ENCODE data around the gene POMP. TPM values are rescaled to one million over a fixed set of nuclear protein-coding genes. Genes with fewer than 3 reads are reported as not detected.

POMP gene
- total RNA-seq, 1 experiment from 2014 or later: 92.0 TPM

DNA sequence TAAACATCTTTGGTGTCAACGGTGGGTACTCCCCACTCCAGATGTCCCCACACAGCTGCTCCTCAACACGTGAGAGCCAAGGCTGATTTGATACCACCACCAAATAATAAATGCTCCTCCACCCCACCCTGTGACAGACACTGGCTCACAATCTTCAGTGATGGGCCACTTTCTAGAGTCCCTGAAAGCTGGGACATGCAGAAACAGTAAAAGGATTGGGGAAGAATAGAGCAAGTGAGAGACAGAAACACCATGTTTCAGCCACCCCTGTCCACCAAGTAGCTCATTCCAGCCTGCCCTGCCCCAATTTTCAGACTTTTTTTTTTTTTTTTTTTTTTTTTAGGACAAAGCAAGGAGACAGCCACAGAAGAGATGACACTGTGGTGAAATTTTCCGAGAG is 58.2 kb downstream of the POMP start:
- in situ Hi-C loops (cut with HindIII; ENCODE audit: low pct_unique_long_range_greater_than_20kb, low sequenced_read_pairs) (no loop called here), intact Hi-C loops (cut with micrococcal nuclease; ENCODE audit: unreplicated experiment) (no loop called here)
- peaks cover 11% of the 10 kb centered on the region for H3K4me1 ChIP-seq (ENCODE audit: control insufficient read depth, insufficient read depth, low read length)
- BruUV-seq (replicated peaks): no TSS peak
- no peaks in the 10 kb centered on the region for H3K9me3 ChIP-seq (ENCODE audit: control insufficient read depth, insufficient read depth, low read depth, low read length)
- no peaks in the 10 kb centered on the region for H3K27me3 ChIP-seq (ENCODE audit: control insufficient read depth, insufficient read depth, low read length)
- H3K36me3 ChIP-seq (ENCODE audit: control insufficient read depth, insufficient read depth, low read length): no peaks in the 10 kb centered on the region
- POLR2A ChIA-PET: no interaction called here
- no peak for DNase-seq (ENCODE audit: low read depth, low spot score)
- TF ChIP-seq POLR2AphosphoS5 (IDR thresholded peaks at IDR 0.05; ENCODE audit: low read depth, low read length) (no peak), SIN3A (IDR thresholded peaks at IDR 0.05; ENCODE audit: borderline replicate concordance, insufficient read depth, low read depth, low read length) (no peak), TCF7L2 (IDR thresholded peaks at IDR 0.05; ENCODE audit: low read depth, low read length) (no peak)
- TF ChIP-seq, protein P1, sequence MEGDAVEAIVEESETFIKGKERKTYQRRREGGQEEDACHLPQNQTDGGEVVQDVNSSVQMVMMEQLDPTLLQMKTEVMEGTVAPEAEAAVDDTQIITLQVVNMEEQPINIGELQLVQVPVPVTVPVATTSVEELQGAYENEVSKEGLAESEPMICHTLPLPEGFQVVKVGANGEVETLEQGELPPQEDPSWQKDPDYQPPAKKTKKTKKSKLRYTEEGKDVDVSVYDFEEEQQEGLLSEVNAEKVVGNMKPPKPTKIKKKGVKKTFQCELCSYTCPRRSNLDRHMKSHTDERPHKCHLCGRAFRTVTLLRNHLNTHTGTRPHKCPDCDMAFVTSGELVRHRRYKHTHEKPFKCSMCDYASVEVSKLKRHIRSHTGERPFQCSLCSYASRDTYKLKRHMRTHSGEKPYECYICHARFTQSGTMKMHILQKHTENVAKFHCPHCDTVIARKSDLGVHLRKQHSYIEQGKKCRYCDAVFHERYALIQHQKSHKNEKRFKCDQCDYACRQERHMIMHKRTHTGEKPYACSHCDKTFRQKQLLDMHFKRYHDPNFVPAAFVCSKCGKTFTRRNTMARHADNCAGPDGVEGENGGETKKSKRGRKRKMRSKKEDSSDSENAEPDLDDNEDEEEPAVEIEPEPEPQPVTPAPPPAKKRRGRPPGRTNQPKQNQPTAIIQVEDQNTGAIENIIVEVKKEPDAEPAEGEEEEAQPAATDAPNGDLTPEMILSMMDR (IDR thresholded peaks at IDR 0.05): no peak
- TF ChIP-seq, protein P2, sequence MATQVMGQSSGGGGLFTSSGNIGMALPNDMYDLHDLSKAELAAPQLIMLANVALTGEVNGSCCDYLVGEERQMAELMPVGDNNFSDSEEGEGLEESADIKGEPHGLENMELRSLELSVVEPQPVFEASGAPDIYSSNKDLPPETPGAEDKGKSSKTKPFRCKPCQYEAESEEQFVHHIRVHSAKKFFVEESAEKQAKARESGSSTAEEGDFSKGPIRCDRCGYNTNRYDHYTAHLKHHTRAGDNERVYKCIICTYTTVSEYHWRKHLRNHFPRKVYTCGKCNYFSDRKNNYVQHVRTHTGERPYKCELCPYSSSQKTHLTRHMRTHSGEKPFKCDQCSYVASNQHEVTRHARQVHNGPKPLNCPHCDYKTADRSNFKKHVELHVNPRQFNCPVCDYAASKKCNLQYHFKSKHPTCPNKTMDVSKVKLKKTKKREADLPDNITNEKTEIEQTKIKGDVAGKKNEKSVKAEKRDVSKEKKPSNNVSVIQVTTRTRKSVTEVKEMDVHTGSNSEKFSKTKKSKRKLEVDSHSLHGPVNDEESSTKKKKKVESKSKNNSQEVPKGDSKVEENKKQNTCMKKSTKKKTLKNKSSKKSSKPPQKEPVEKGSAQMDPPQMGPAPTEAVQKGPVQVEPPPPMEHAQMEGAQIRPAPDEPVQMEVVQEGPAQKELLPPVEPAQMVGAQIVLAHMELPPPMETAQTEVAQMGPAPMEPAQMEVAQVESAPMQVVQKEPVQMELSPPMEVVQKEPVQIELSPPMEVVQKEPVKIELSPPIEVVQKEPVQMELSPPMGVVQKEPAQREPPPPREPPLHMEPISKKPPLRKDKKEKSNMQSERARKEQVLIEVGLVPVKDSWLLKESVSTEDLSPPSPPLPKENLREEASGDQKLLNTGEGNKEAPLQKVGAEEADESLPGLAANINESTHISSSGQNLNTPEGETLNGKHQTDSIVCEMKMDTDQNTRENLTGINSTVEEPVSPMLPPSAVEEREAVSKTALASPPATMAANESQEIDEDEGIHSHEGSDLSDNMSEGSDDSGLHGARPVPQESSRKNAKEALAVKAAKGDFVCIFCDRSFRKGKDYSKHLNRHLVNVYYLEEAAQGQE (IDR thresholded peaks at IDR 0.05; ENCODE audit: insufficient read depth in 1 of 2, low read depth in 2 of 2, low read length in 1 of 2): no peak
- no peak for ATAC-seq
- CTCF ChIA-PET: interaction anchor here (0.6 kb wide), 1 partner anchor 131 kb away, joined by 5 read pairs; no protein-coding TSS in a partner anchor
- H3K27ac ChIP-seq (ENCODE audit: low read length): 0 out of 2 replicates have a peak overlapping the region, but pooled peaks have one; percentile 68
- peak overlapping the region in 1 of 2 experiments; percentile 71; a peak in 1 of 4 replicates for H3K4me3 ChIP-seq (ENCODE audit: low read depth in 2 of 2, low read length in 2 of 2)

DNA sequence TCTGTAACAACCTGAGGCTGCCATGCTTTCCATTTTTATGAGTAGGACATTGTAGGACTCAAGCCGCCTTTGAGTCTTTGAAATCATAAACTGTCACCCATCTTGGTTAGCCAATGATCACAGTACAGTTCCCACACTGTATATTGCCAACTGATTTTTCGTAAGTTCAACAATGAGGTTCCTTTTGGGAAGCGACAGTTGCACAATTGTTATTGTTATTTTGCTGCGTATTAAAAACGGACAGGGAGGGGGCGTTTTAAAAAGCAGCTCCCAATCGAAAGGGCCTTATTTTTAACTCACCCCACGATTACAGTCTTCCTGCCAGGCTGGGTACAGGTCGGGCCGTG is 59.2 kb downstream of the POMP start:
- CTCF ChIA-PET: no interaction called here
- DNase-seq (ENCODE audit: low read depth, low spot score) (no peak), ATAC-seq (no peak)
- intact Hi-C loops (cut with micrococcal nuclease; ENCODE audit: unreplicated experiment) (no loop called here), in situ Hi-C loops (cut with HindIII; ENCODE audit: low pct_unique_long_range_greater_than_20kb, low sequenced_read_pairs) (no loop called here)
- POLR2A ChIA-PET: no interaction called here
- no peaks in the 10 kb centered on the region for H3K36me3 ChIP-seq (ENCODE audit: control insufficient read depth, insufficient read depth, low read length)
- peaks cover 11% of the 10 kb centered on the region for H3K4me1 ChIP-seq (ENCODE audit: control insufficient read depth, insufficient read depth, low read length)
- H3K27me3 ChIP-seq (ENCODE audit: control insufficient read depth, insufficient read depth, low read length): no peaks in the 10 kb centered on the region
- BruUV-seq (replicated peaks): no TSS peak
- peak overlapping the region; percentile 68 to 71 for H3K4me3 ChIP-seq (ENCODE audit: low read depth in 2 of 2, low read length in 2 of 2)
- TF ChIP-seq TCF7L2 (IDR thresholded peaks at IDR 0.05; ENCODE audit: low read depth, low read length): no peak
- TF ChIP-seq SIN3A (IDR thresholded peaks at IDR 0.05; ENCODE audit: borderline replicate concordance, insufficient read depth, low read depth, low read length): no peak
- TF ChIP-seq POLR2AphosphoS5 (IDR thresholded peaks at IDR 0.05; ENCODE audit: low read depth, low read length): no peak
- TF ChIP-seq, protein P1 (IDR thresholded peaks at IDR 0.05): no peak
- TF ChIP-seq, protein P2 (IDR thresholded peaks at IDR 0.05; ENCODE audit: insufficient read depth in 1 of 2, low read depth in 2 of 2, low read length in 1 of 2): no peak
- H3K9me3 ChIP-seq (ENCODE audit: control insufficient read depth, insufficient read depth, low read depth, low read length): no peaks in the 10 kb centered on the region
- peak overlapping the region; percentile 77 for H3K27ac ChIP-seq (ENCODE audit: low read length)

All from Panc1 (cell line).